ENCODE measurements around the gene FNDC3B. TPM values are rescaled to one million over a fixed set of nuclear protein-coding genes. Genes with fewer than 3 reads are reported as not detected.

The FNDC3B gene
- total and polyA plus RNA-seq, 4 donors: 13.3 to 175 (median 100) TPM

DNA sequence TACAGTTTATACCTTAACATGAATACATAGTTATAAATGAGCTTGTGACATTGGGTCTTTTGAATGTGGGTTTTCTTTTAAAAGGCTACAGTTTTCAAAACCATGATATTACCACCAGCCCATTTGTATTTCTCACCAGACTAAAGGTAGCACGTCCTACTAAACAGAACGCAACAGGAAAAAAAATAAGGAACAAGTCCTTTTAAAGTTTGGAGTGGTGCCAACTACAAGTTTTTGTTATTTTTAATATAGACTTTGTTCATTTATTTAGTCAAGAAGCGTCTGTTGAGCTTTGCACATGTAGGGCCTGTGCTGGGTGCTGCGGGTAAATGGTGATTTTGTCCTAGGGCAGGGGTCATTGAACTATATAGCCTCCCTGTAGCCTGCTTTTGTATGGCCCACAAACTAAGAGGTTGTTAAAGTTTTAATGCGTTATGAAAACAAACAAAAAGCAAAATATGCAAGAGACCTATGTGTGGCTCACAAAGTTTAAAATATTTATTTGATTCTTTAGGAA is 244.5 kb downstream of the FNDC3B start:
- Histone ChIP-seq H3K9me3 (ENCODE audit: control insufficient read depth in 4 of 4, insufficient read depth in 3 of 4, low read length in 3 of 4) (no peaks in the 10 kb centered on the region), H3K4me3 (no peak overlapping the region), H3K36me3 (ENCODE audit: control insufficient read depth in 4 of 4, insufficient read depth in 4 of 4, low read length in 4 of 4) (peaks cover 5 to 10% (median 6%) of the 10 kb centered on the region in 4 donors), H3K4me1 (ENCODE audit: control insufficient read depth in 5 of 5, insufficient read depth in 5 of 5, low read length in 5 of 5) (peaks cover 0 to 23% (median 10%) of the 10 kb centered on the region in 5 donors), H3K27me3 (ENCODE audit: control insufficient read depth in 3 of 3, insufficient read depth in 3 of 3, low read length in 2 of 3) (no peaks in the 10 kb centered on the region), H3K9ac (ENCODE audit: insufficient read depth in 1 of 2, low read length in 2 of 2) (no peak overlapping the region), H3K27ac (ENCODE audit: low read depth in 1 of 2, low read length in 1 of 2) (no peak overlapping the region)
- WGBS, 2 donors: 54 to 60% methylated on average over 5 of the region's 5 CpGs
- no peak for DNase-seq
- TF ChIP-seq, protein P1, sequence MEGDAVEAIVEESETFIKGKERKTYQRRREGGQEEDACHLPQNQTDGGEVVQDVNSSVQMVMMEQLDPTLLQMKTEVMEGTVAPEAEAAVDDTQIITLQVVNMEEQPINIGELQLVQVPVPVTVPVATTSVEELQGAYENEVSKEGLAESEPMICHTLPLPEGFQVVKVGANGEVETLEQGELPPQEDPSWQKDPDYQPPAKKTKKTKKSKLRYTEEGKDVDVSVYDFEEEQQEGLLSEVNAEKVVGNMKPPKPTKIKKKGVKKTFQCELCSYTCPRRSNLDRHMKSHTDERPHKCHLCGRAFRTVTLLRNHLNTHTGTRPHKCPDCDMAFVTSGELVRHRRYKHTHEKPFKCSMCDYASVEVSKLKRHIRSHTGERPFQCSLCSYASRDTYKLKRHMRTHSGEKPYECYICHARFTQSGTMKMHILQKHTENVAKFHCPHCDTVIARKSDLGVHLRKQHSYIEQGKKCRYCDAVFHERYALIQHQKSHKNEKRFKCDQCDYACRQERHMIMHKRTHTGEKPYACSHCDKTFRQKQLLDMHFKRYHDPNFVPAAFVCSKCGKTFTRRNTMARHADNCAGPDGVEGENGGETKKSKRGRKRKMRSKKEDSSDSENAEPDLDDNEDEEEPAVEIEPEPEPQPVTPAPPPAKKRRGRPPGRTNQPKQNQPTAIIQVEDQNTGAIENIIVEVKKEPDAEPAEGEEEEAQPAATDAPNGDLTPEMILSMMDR (IDR thresholded peaks at IDR 0.05; ENCODE audit: control extremely low read depth, extremely low read depth): no peak
- no peak for ATAC-seq (ENCODE audit: insufficient read depth, low FRiP score)

DNA sequence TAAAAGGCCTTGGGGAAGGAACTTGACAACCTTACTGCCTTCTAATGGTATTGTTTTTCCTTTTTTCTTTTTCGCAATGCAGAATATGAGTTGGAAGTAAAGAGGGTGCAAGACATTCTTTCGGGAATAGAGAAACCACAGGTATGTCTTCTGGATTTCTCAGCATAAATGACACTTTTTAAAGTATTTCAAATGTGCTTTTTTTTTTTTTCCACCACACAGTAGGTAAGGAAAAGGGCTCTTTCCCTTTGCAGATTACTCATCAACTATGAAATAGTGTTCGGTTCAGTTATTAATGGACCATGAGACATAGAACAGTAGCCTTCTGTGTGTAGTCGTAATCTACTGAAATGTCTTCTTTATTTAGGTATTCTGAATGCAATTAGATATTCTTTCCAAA is 246.5 kb downstream of the FNDC3B start:
- no peak for ATAC-seq (ENCODE audit: insufficient read depth, low FRiP score)

DNA sequence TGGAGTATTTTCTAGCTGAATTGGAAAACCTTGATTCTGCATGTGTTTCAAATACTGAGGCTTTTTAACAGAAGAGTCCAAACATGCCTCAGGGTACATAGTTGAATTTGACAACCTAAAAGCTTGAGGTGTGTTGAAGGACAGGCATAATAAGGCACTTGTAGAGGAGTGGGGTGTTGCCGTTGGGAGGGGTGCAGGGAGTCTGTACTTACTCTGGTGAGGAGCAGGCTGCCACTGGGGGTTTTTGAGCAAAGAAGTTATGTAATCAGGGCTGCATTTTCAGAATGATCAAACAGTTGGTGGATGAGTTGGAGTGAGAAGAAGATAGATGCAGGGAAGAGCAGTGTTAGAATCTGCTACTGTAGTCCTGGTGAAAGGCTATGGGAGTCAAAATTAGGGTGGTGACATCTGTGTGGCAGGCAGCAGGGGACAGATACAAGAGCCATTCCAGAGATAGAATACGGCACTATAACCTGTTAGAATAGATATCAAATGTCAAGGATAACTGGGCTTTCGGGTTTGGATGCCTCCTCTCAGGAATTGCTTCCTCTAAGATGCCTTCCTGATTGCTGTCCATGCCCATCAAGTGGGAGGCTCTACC is 247.3 kb downstream of the FNDC3B start:
- Histone ChIP-seq H3K9me3 (ENCODE audit: control insufficient read depth in 4 of 4, insufficient read depth in 3 of 4, low read length in 3 of 4) (no peaks in the 10 kb centered on the region), H3K27me3 (ENCODE audit: control insufficient read depth in 3 of 3, insufficient read depth in 3 of 3, low read length in 2 of 3) (no peaks in the 10 kb centered on the region), H3K36me3 (ENCODE audit: control insufficient read depth in 4 of 4, insufficient read depth in 4 of 4, low read length in 4 of 4) (peaks cover 6 to 10% (median 8%) of the 10 kb centered on the region in 4 donors), H3K4me3 (no peak overlapping the region), H3K9ac (ENCODE audit: insufficient read depth in 1 of 2, low read length in 2 of 2) (no peak overlapping the region), H3K4me1 (ENCODE audit: control insufficient read depth in 5 of 5, insufficient read depth in 5 of 5, low read length in 5 of 5) (peaks cover 0 to 27% (median 5%) of the 10 kb centered on the region in 5 donors), H3K27ac (ENCODE audit: low read depth in 1 of 2, low read length in 1 of 2) (peak overlapping the region in 1 of 2 donors; percentile 76)
- DNase-seq (peak; percentile 31 to 65 (median 36)), ATAC-seq (ENCODE audit: insufficient read depth, low FRiP score) (no peak)
- WGBS, 2 donors: 67 to 73% methylated on average over 3 of the region's 3 CpGs
- TF ChIP-seq, protein P1 (IDR thresholded peaks at IDR 0.05; ENCODE audit: control extremely low read depth, extremely low read depth): no peak

More for the DNA sequence above, 246.5 kb downstream of the FNDC3B start:
- Histone ChIP-seq H3K9ac (ENCODE audit: insufficient read depth in 1 of 2, low read length in 2 of 2) (no peak overlapping the region), H3K4me3 (no peak overlapping the region), H3K27me3 (ENCODE audit: control insufficient read depth in 3 of 3, insufficient read depth in 3 of 3, low read length in 2 of 3) (no peaks in the 10 kb centered on the region), H3K9me3 (ENCODE audit: control insufficient read depth in 4 of 4, insufficient read depth in 3 of 4, low read length in 3 of 4) (no peaks in the 10 kb centered on the region), H3K4me1 (ENCODE audit: control insufficient read depth in 5 of 5, insufficient read depth in 5 of 5, low read length in 5 of 5) (peaks cover 0 to 27% (median 5%) of the 10 kb centered on the region in 5 donors), H3K27ac (ENCODE audit: low read depth in 1 of 2, low read length in 1 of 2) (peak overlapping the region in 1 of 2 donors; percentile 1), H3K36me3 (ENCODE audit: control insufficient read depth in 4 of 4, insufficient read depth in 4 of 4, low read length in 4 of 4) (peaks cover 6 to 10% (median 8%) of the 10 kb centered on the region in 4 donors)
- DNase-seq: no peak
- TF ChIP-seq, protein P1 (IDR thresholded peaks at IDR 0.05; ENCODE audit: control extremely low read depth, extremely low read depth): no peak
- WGBS, 2 donors: 87 to 92% methylated on average over 4 of the region's 4 CpGs

All from lung (tissue), 12 donors.